Measurements from ENCODE around the gene GUCY1A2.

Gene GUCY1A2

DNA sequence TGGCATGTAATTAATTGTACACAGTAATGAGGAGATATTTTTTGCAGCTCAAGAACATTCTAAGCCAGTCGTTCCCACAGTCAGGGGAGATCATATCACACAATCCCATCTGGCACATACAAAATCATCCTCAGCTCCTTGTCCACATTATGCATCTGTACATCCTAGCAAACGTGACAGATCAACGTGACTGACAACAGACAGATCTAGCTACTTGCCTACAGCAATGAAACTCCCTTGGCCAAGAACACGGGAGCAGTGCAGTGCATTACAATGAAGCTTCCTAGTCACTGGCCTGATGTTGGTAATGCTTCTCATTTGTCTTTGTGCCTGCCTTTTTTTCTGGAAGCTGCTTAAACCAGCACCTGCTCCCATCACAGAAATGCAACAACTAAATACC is 24.5 kb upstream of the GUCY1A2 start:
- Histone ChIP-seq H3K9ac (ENCODE audit: low read depth, low read length, poor library complexity) (no peak overlapping the region), H2BK5ac (ENCODE audit: low read length) (no peak overlapping the region), H3K9me3 (replicated peaks in 1 of 2; ENCODE audit: control insufficient read depth in 2 of 2, insufficient read depth in 1 of 2, low read depth in 1 of 2, low read length in 2 of 2) (peaks cover 0 to 9% of the 10 kb centered on the region in 2 donors), H2BK15ac (ENCODE audit: low read length) (no peak overlapping the region), H3K18ac (ENCODE audit: low read length) (no peak overlapping the region), H3K36me3 (replicated peaks in 1 of 2; ENCODE audit: control insufficient read depth in 2 of 2, insufficient read depth in 2 of 2, low read length in 2 of 2) (no peaks in the 10 kb centered on the region), H2BK12ac (ENCODE audit: low read length) (no peak overlapping the region), H2BK120ac (ENCODE audit: low read depth, low read length) (no peak overlapping the region), H3K4me1 (ENCODE audit: control insufficient read depth in 2 of 2, insufficient read depth in 1 of 2, low read depth in 1 of 2, low read length in 2 of 2) (peaks cover 0 to 4% of the 10 kb centered on the region in 2 donors), H3K79me1 (ENCODE audit: low read depth, low read length) (no peaks in the 10 kb centered on the region), H4K8ac (ENCODE audit: low read depth, low read length) (no peak overlapping the region), H3K14ac (ENCODE audit: low read length) (no peak overlapping the region), H3K23ac (ENCODE audit: low read depth, low read length, poor library complexity) (no peak overlapping the region), H3K27ac (replicated peaks; ENCODE audit: low read length) (no peak overlapping the region), H3K4me3 (ENCODE audit: low read length in 2 of 2) (no peak overlapping the region), H2AK5ac (ENCODE audit: low read depth, low read length) (no peak overlapping the region), H3K27me3 (ENCODE audit: control insufficient read depth in 3 of 3, insufficient read depth in 3 of 3, low read depth in 1 of 3, low read length in 3 of 3) (no peaks in the 10 kb centered on the region), H3K4me2 (ENCODE audit: insufficient read depth, low read length, poor library complexity, severe bottlenecking) (no peak overlapping the region), H3K4ac (ENCODE audit: low read length) (no peak overlapping the region), H4K91ac (ENCODE audit: low read depth, low read length, poor library complexity) (no peak overlapping the region), H2AFZ (ENCODE audit: low read length) (peak overlapping the region; percentile 75)
- WGBS, 2 donors (ENCODE audit: extremely low coverage in 2 of 2, insufficient read length in 2 of 2, insufficient replicate concordance in 1 of 2): no CpG with 5 or more reads among the region's 4 CpGs
- DNase-seq (ENCODE audit: low spot score): no peak

DNA sequence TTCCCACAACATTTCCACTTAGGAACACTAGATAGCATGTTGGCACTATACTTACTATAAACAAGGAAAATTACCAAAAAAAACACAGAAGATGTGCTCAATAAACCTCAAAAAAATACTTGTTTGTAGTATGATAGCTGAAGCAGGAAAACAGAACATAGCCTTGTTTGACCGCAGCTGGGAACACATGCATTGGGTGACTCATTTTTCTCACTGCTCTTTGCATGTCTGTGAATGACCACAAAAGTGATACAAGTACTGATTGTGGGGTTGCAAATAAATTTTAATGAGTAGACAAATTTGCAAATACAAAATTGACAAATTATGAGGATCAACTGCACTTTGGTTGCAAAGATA is 22.8 kb upstream of the GUCY1A2 start:
- H4K91ac ChIP-seq (ENCODE audit: low read depth, low read length, poor library complexity): no peak overlapping the region
- H3K18ac ChIP-seq (ENCODE audit: low read length): no peak overlapping the region
- H2BK15ac ChIP-seq (ENCODE audit: low read length): no peak overlapping the region
- no peak overlapping the region for H2BK5ac ChIP-seq (ENCODE audit: low read length)
- no peaks in the 10 kb centered on the region for H3K27me3 ChIP-seq (ENCODE audit: control insufficient read depth in 3 of 3, insufficient read depth in 3 of 3, low read depth in 1 of 3, low read length in 3 of 3)
- H2BK120ac ChIP-seq (ENCODE audit: low read depth, low read length): no peak overlapping the region
- peaks cover 0 to 9% of the 10 kb centered on the region in 2 donors for H3K9me3 ChIP-seq (replicated peaks in 1 of 2; ENCODE audit: control insufficient read depth in 2 of 2, insufficient read depth in 1 of 2, low read depth in 1 of 2, low read length in 2 of 2)
- H2AFZ ChIP-seq (ENCODE audit: low read length): peak overlapping the region; percentile 39
- H2AK5ac ChIP-seq (ENCODE audit: low read depth, low read length): no peak overlapping the region
- no peak overlapping the region for H3K4me2 ChIP-seq (ENCODE audit: insufficient read depth, low read length, poor library complexity, severe bottlenecking)
- H3K4me1 ChIP-seq (ENCODE audit: control insufficient read depth in 2 of 2, insufficient read depth in 1 of 2, low read depth in 1 of 2, low read length in 2 of 2): peaks cover 0 to 4% of the 10 kb centered on the region in 2 donors
- no peaks in the 10 kb centered on the region for H3K79me1 ChIP-seq (ENCODE audit: low read depth, low read length)
- no peaks in the 10 kb centered on the region for H3K36me3 ChIP-seq (replicated peaks in 1 of 2; ENCODE audit: control insufficient read depth in 2 of 2, insufficient read depth in 2 of 2, low read length in 2 of 2)
- no peak overlapping the region for H3K4ac ChIP-seq (ENCODE audit: low read length)
- no peak for DNase-seq (ENCODE audit: low spot score)
- H3K14ac ChIP-seq (ENCODE audit: low read length): no peak overlapping the region
- no peak overlapping the region for H3K9ac ChIP-seq (ENCODE audit: low read depth, low read length, poor library complexity)
- WGBS, 2 donors (ENCODE audit: extremely low coverage in 2 of 2, insufficient read length in 2 of 2, insufficient replicate concordance in 1 of 2): no CpG with 5 or more reads among the region's 1 CpG
- H4K8ac ChIP-seq (ENCODE audit: low read depth, low read length): no peak overlapping the region
- no peak overlapping the region for H3K4me3 ChIP-seq (ENCODE audit: low read length in 2 of 2)
- H3K23ac ChIP-seq (ENCODE audit: low read depth, low read length, poor library complexity): no peak overlapping the region
- no peak overlapping the region for H2BK12ac ChIP-seq (ENCODE audit: low read length)
- no peak overlapping the region for H3K27ac ChIP-seq (replicated peaks; ENCODE audit: low read length)

DNA sequence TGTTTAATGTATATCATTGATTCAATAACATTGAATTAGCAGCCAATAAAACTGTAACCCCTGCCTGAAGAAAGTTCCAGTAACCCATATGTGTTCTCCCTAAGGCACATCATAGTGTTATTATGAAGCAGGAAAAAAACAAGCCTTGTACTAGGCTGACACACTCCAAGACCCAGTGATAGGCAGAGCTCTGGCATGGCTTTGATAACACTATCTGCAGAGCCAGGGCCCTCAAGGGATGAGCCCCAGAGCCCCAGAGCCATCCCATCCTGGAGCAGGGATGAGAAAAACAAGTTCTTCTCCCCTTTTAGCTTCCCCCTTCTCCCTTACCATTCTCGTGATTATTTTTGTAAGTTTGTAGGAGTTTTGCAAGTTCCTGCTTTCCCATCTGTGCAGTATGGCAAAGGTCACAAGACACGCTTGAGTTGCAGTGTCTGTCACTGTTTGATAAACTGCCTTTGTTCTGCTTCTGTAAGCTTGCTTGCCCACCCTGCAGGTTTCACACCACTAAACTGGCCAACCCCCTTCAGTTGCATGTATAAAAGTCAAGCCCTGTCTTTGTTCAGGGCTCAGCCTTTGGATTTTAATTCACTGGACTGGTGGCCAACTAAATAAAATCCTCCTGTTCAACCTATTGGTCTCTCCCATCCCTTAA is 22.3 kb upstream of the GUCY1A2 start:
- H3K27ac ChIP-seq (replicated peaks; ENCODE audit: low read length): no peak overlapping the region

DNA sequence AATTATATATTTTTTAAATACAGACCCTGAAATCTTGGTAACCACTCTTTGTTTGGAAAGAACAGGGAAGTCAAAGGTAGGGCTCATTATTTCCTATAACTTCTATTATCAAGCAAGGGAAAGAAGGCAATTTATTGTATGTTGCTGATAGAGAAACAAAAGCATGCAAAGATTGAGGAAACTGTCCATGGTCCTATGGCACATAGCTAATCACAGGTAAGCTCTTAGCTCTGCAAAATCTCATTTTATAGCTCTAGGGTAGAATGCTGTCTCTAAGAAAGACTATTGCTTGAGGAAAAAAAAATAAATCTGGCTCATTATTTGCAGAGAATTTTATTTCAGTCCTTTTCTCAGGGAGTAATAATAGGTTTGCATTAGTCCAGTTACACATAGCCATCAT is 7.4 kb upstream of the GUCY1A2 start:
- Histone ChIP-seq H3K4me2 (ENCODE audit: insufficient read depth, low read length, poor library complexity, severe bottlenecking) (no peak overlapping the region), H3K27me3 (ENCODE audit: control insufficient read depth in 3 of 3, insufficient read depth in 3 of 3, low read depth in 1 of 3, low read length in 3 of 3) (no peaks in the 10 kb centered on the region), H3K4me1 (ENCODE audit: control insufficient read depth in 2 of 2, insufficient read depth in 1 of 2, low read depth in 1 of 2, low read length in 2 of 2) (peaks cover 0 to 3% of the 10 kb centered on the region in 2 donors), H2BK5ac (ENCODE audit: low read length) (no peak overlapping the region), H3K23ac (ENCODE audit: low read depth, low read length, poor library complexity) (no peak overlapping the region), H4K91ac (ENCODE audit: low read depth, low read length, poor library complexity) (no peak overlapping the region), H2AFZ (ENCODE audit: low read length) (no peak overlapping the region), H2AK5ac (ENCODE audit: low read depth, low read length) (no peak overlapping the region), H2BK15ac (ENCODE audit: low read length) (no peak overlapping the region), H3K4ac (ENCODE audit: low read length) (no peak overlapping the region), H2BK12ac (ENCODE audit: low read length) (no peak overlapping the region), H3K14ac (ENCODE audit: low read length) (no peak overlapping the region), H3K9me3 (replicated peaks in 1 of 2; ENCODE audit: control insufficient read depth in 2 of 2, insufficient read depth in 1 of 2, low read depth in 1 of 2, low read length in 2 of 2) (no peaks in the 10 kb centered on the region), H3K4me3 (ENCODE audit: low read length in 2 of 2) (no peak overlapping the region), H3K27ac (replicated peaks; ENCODE audit: low read length) (no peak overlapping the region), H2BK120ac (ENCODE audit: low read depth, low read length) (no peak overlapping the region), H3K9ac (ENCODE audit: low read depth, low read length, poor library complexity) (no peak overlapping the region), H3K18ac (ENCODE audit: low read length) (no peak overlapping the region), H3K79me1 (ENCODE audit: low read depth, low read length) (no peaks in the 10 kb centered on the region), H3K36me3 (replicated peaks in 1 of 2; ENCODE audit: control insufficient read depth in 2 of 2, insufficient read depth in 2 of 2, low read length in 2 of 2) (no peaks in the 10 kb centered on the region), H4K8ac (ENCODE audit: low read depth, low read length) (no peak overlapping the region)
- DNase-seq (ENCODE audit: low spot score): no peak

More for the DNA sequence above, 22.3 kb upstream of the GUCY1A2 start:
- no CpG with 5 or more reads among the region's 2 CpGs for WGBS, 2 donors (ENCODE audit: extremely low coverage in 2 of 2, insufficient read length in 2 of 2, insufficient replicate concordance in 1 of 2)
- Histone ChIP-seq H3K36me3 (replicated peaks in 1 of 2; ENCODE audit: control insufficient read depth in 2 of 2, insufficient read depth in 2 of 2, low read length in 2 of 2) (no peaks in the 10 kb centered on the region), H4K91ac (ENCODE audit: low read depth, low read length, poor library complexity) (no peak overlapping the region), H2BK120ac (ENCODE audit: low read depth, low read length) (no peak overlapping the region), H3K18ac (ENCODE audit: low read length) (no peak overlapping the region), H2BK15ac (ENCODE audit: low read length) (no peak overlapping the region), H3K23ac (ENCODE audit: low read depth, low read length, poor library complexity) (no peak overlapping the region), H3K4ac (ENCODE audit: low read length) (no peak overlapping the region), H3K4me1 (ENCODE audit: control insufficient read depth in 2 of 2, insufficient read depth in 1 of 2, low read depth in 1 of 2, low read length in 2 of 2) (peaks cover 0 to 4% of the 10 kb centered on the region in 2 donors), H4K8ac (ENCODE audit: low read depth, low read length) (no peak overlapping the region), H2BK12ac (ENCODE audit: low read length) (no peak overlapping the region), H3K27me3 (ENCODE audit: control insufficient read depth in 3 of 3, insufficient read depth in 3 of 3, low read depth in 1 of 3, low read length in 3 of 3) (no peaks in the 10 kb centered on the region), H2BK5ac (ENCODE audit: low read length) (no peak overlapping the region), H3K79me1 (ENCODE audit: low read depth, low read length) (no peaks in the 10 kb centered on the region), H3K9ac (ENCODE audit: low read depth, low read length, poor library complexity) (no peak overlapping the region), H3K4me2 (ENCODE audit: insufficient read depth, low read length, poor library complexity, severe bottlenecking) (no peak overlapping the region), H3K9me3 (replicated peaks in 1 of 2; ENCODE audit: control insufficient read depth in 2 of 2, insufficient read depth in 1 of 2, low read depth in 1 of 2, low read length in 2 of 2) (peaks cover 0 to 9% of the 10 kb centered on the region in 2 donors), H2AFZ (ENCODE audit: low read length) (peak overlapping the region; percentile 39), H3K4me3 (ENCODE audit: low read length in 2 of 2) (no peak overlapping the region), H2AK5ac (ENCODE audit: low read depth, low read length) (no peak overlapping the region), H3K14ac (ENCODE audit: low read length) (no peak overlapping the region)
- no peak for DNase-seq (ENCODE audit: low spot score)
